ENCODE results near the gene BOC. TPM values are rescaled to one million over a fixed set of nuclear protein-coding genes. Genes with fewer than 3 reads are reported as not detected.

BOC gene
- total RNA-seq, 2 experiments from 2014 or later = not detected

GRCh38 chr3:113254171-113254947 lies 43.0 kb downstream of the BOC start:
- DNase-seq = no peak
- no peak for ATAC-seq (ENCODE audit: low read depth)

DNA sequence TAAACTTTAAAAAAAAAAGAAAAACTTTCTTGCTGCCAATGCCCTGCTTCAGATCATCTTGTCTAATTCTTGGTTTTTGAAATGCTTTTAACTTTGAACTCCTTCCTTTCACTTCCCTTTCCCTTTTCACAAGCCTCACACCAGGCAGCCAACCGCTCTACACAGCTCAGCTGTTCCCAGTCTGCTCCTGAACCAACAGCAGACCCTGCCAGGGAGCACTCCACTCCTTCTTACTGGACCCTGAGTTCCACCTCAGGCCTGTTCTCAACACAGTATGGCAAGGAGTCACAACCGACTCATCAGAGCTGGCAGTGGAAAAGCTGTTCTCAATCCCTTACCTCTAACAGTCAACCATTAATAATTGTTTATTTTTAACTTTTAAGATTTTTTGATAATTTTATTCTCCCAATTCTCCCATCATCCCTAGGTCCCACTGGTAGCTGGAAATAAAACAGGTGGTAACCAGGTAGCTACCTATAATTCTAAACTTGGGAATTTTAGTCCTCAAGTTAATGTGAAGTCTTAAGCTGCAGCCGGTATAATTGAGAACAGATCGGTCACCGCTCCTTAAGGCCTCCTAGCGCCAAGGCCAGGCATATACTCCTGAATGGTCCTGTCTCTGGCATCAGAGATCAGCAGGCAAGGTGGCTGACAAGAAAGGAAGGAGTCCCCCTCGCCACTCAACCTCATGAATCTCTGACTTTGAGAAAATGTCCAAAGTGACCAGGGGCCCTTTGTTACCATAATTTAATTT lies 43.9 kb downstream of the BOC start:
- H3K36me3 Mint-ChIP-seq = no peaks in the 10 kb centered on the region
- no peak overlapping the region for H3K4me3 Mint-ChIP-seq
- H3K27ac Mint-ChIP-seq = no peak overlapping the region
- DNase-seq (no peak), ATAC-seq (ENCODE audit: low read depth) (no peak)
- H3K9me3 Mint-ChIP-seq = no peaks in the 10 kb centered on the region
- POLR2A ChIA-PET = no interaction called here
- peaks cover 11% of the 10 kb centered on the region for H3K27me3 Mint-ChIP-seq
- H3K4me1 Mint-ChIP-seq = peaks cover 2% of the 10 kb centered on the region

More at GRCh38 chr3:113254171-113254947, 43.0 kb downstream of the BOC start:
- Mint-ChIP-seq H3K4me1 (peaks cover 2% of the 10 kb centered on the region), H3K36me3 (no peaks in the 10 kb centered on the region), H3K4me3 (no peak overlapping the region), H3K9me3 (no peaks in the 10 kb centered on the region), H3K27ac (no peak overlapping the region), H3K27me3 (peaks cover 5% of the 10 kb centered on the region)
- POLR2A ChIA-PET = no interaction called here

DNA sequence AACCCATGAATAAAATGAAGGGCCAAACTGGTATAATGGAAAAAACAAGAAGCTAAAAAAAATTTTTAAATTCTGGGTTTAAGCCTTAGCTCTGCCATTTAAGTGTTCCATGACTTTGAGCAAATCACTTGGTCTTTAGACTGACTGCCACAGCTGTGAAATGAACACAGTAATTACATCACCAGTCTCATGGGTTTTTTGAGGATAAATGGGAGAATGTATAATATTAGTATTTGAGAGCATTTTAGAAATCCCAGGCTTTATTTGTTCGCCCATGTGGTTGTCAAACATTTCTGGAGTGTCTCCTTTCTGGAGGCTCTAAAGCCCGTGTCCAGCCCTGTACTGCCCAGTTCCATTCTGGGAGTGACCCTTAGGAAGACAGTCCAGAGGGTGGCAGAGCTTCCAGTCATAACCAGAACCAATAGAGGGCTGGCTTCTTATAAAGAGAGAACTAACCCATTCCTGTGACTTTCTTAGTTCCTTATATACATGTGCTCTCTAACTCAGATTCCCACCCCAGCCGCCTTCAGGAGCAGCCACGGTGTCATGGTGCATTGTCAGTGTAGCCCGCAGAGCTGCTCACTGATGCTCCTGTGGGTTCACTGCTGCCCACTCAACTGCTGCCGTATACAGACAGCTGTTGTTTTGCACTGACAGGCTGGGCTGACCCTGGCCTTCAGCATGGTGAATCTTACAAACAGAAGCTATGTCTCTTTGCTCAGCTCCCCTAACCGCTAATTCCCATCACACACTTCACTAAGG lies 44.7 kb downstream of the BOC start:
- DNase-seq (no peak), ATAC-seq (ENCODE audit: low read depth) (no peak)
- POLR2A ChIA-PET = no interaction called here
- H3K27me3 Mint-ChIP-seq = peaks cover 15% of the 10 kb centered on the region
- H3K27ac Mint-ChIP-seq = no peak overlapping the region
- no peaks in the 10 kb centered on the region for H3K9me3 Mint-ChIP-seq
- no peaks in the 10 kb centered on the region for H3K36me3 Mint-ChIP-seq
- H3K4me3 Mint-ChIP-seq = no peak overlapping the region
- peaks cover 2% of the 10 kb centered on the region for H3K4me1 Mint-ChIP-seq

GRCh38 chr3:113258361-113258760 lies 47.0 kb downstream of the BOC start:
- Mint-ChIP-seq H3K27ac (no peak overlapping the region), H3K4me3 (no peak overlapping the region), H3K36me3 (no peaks in the 10 kb centered on the region), H3K27me3 (peaks cover 27% of the 10 kb centered on the region), H3K4me1 (peaks cover 2% of the 10 kb centered on the region), H3K9me3 (no peaks in the 10 kb centered on the region)
- DNase-seq (no peak), ATAC-seq (ENCODE audit: low read depth) (no peak)
- POLR2A ChIA-PET = no interaction called here

GRCh38 chr3:113259196-113259595 lies 47.8 kb downstream of the BOC start:
- DNase-seq (no peak), ATAC-seq (ENCODE audit: low read depth) (no peak)
- no peak overlapping the region for H3K27ac Mint-ChIP-seq
- H3K36me3 Mint-ChIP-seq = no peaks in the 10 kb centered on the region
- H3K4me3 Mint-ChIP-seq = no peak overlapping the region
- H3K4me1 Mint-ChIP-seq = peaks cover 2% of the 10 kb centered on the region
- H3K27me3 Mint-ChIP-seq = peaks cover 29% of the 10 kb centered on the region
- no peaks in the 10 kb centered on the region for H3K9me3 Mint-ChIP-seq
- POLR2A ChIA-PET = no interaction called here

DNA sequence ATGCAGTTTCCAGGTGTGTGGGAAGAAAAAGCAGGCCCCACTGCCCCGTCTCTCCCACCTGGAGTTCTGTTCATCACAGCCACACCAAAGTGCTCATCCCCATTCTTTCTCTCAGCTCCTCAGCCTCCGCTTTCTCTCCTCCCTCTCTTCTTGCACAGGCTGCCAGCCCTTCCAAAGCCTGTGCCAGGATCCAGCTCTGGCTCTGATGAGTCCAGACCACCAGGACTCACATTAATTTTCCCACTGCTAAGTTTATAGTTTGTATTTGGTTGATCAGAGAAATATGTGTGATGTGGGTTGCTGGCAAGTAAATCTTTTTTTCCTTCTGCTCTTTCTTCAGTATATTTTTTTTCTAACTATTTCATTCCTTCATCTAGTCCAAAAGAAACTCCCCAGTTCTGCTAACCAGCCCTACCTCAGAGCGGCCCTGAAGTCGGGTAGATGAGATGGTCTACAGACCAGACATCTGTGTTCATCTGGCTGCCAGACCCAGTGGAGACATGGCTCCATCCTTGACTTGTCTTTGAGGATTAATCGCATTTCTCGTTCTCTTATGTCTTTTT lies 49.8 kb downstream of the BOC start:
- peaks cover 29% of the 10 kb centered on the region for H3K27me3 Mint-ChIP-seq
- POLR2A ChIA-PET = no interaction called here
- H3K36me3 Mint-ChIP-seq = no peaks in the 10 kb centered on the region
- no peaks in the 10 kb centered on the region for H3K4me1 Mint-ChIP-seq
- H3K27ac Mint-ChIP-seq = no peak overlapping the region
- DNase-seq (no peak), ATAC-seq (ENCODE audit: low read depth) (no peak)
- no peak overlapping the region for H3K4me3 Mint-ChIP-seq
- no peaks in the 10 kb centered on the region for H3K9me3 Mint-ChIP-seq

DNA sequence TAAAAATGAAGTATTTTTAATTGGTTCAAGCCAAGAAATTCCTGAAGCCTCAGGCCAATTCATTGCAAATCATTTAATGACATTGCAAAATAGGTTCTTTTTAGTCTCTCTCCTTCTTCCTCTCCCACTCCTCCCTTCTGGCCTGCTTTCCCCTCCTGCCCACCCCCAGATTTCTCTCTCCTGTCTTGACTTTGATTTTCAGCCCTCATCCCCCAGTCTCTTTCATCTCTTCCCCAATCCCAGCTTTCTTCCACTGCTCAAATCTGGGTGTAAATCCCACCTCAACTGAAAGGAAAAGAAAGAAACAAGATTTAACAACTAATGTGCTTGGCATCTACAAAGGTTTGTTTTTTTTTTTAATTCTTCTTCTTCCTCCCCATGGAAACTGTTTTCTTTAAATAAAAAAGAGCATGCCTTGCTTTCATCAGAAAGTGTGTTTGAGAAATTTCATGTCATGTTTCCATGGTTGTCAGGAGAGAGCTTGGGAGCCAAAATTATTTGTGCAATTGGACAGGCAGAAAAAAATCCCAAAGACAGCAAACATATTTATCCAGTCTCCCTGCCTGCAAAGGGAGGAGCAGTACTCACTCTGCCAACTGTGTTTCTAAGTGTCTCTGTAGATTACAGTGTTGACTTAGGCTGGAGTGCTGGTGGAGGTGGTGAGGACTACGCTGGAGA lies 50.4 kb downstream of the BOC start:
- ATAC-seq (ENCODE audit: low read depth) (no peak), DNase-seq (no peak)

GRCh38 chr3:113262304-113262665 lies 50.9 kb downstream of the BOC start:
- POLR2A ChIA-PET = no interaction called here
- Mint-ChIP-seq H3K36me3 (no peaks in the 10 kb centered on the region), H3K27ac (no peak overlapping the region), H3K27me3 (peaks cover 33% of the 10 kb centered on the region), H3K4me3 (no peak overlapping the region), H3K9me3 (no peaks in the 10 kb centered on the region), H3K4me1 (no peaks in the 10 kb centered on the region)
- ATAC-seq (ENCODE audit: low read depth) (no peak), DNase-seq (no peak)

More for the DNA sequence above, 50.4 kb downstream of the BOC start:
- no peak overlapping the region for H3K27ac Mint-ChIP-seq
- H3K36me3 Mint-ChIP-seq = no peaks in the 10 kb centered on the region
- peaks cover 33% of the 10 kb centered on the region for H3K27me3 Mint-ChIP-seq
- no peaks in the 10 kb centered on the region for H3K9me3 Mint-ChIP-seq
- no peaks in the 10 kb centered on the region for H3K4me1 Mint-ChIP-seq
- POLR2A ChIA-PET = no interaction called here
- no peak overlapping the region for H3K4me3 Mint-ChIP-seq

DNA sequence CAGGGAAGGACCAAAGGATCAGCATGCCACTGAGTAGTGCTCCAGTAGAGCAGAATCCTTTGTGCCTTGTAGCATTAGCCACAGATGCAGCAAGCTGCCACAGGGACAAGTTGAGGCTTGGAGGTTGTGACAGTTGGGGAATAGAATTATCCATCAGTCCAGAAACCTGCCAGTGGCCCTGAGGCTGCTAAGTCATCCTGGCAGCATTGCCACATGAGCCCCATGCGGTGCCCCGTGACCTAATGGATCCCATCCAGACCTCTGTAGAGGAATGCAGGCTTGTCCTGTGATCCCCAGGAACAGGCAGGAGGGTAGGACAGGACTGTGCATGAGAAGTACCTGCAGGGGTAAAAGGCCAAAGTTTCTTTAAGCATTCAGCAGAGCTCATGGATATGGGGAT lies 51.7 kb downstream of the BOC start:
- H3K27ac Mint-ChIP-seq = no peak overlapping the region
- POLR2A ChIA-PET = no interaction called here
- no peaks in the 10 kb centered on the region for H3K9me3 Mint-ChIP-seq
- no peaks in the 10 kb centered on the region for H3K4me1 Mint-ChIP-seq
- H3K36me3 Mint-ChIP-seq = no peaks in the 10 kb centered on the region
- DNase-seq (no peak), ATAC-seq (ENCODE audit: low read depth) (no peak)
- H3K27me3 Mint-ChIP-seq = peaks cover 39% of the 10 kb centered on the region
- no peak overlapping the region for H3K4me3 Mint-ChIP-seq

- POLR2A ChIA-PET = no interaction called here
- H3K4me3 Mint-ChIP-seq = no peak overlapping the region
- H3K4me1 Mint-ChIP-seq = no peaks in the 10 kb centered on the region
- no peaks in the 10 kb centered on the region for H3K36me3 Mint-ChIP-seq
- H3K27me3 Mint-ChIP-seq = peaks cover 37% of the 10 kb centered on the region
- H3K9me3 Mint-ChIP-seq = no peaks in the 10 kb centered on the region
- DNase-seq (no peak), ATAC-seq (ENCODE audit: low read depth) (no peak)
- no peak overlapping the region for H3K27ac Mint-ChIP-seq
Observed at GRCh38 chr3:113263778-113264177, 52.4 kb downstream of the BOC start.

DNA sequence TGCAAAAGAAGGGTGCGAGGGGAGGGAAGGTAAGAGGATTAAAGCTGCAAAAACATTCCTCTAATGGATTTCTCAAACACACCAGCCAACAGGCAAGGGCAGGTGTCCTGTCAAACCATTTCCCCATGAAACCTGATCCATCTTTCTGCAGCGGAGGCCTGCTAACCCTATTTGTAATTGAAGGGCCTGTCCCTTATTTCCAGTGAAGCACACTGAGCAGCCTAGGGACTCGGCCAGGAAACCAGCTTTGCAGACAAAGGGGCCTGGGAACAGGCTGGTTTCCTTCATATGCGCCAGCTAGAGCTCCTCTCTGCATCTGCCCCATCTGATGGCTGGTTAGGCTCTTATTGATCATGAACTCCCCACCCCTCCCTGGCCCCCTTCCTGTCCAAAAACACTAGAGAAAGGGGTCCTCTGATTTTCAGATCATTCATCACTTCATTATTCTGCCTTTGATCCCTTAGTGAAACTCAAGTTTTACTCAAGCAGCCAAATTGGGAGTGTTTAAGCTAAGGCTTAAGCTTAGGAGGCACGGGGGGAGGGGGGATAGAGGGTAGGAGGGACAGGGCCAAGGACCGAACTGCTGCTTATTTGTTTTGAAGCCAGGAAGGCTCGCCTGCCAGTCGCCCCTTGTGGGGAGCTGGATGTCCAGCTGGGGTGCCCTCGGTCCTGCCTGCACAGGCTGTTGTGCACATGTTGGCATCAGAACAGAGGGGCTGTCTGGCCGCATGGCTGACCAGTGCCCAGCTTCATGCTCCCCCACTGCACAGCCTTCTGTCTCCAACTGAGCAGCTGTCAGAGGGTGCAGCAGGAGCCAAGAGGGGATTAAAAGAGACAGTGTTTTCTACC lies 53.1 kb downstream of the BOC start:
- POLR2A ChIA-PET = no interaction called here
- H3K9me3 Mint-ChIP-seq = no peaks in the 10 kb centered on the region
- H3K27ac Mint-ChIP-seq = no peak overlapping the region
- no peak overlapping the region for H3K4me3 Mint-ChIP-seq
- no peak for DNase-seq
- no peak for ATAC-seq (ENCODE audit: low read depth)
- no peaks in the 10 kb centered on the region for H3K4me1 Mint-ChIP-seq
- peaks cover 41% of the 10 kb centered on the region for H3K27me3 Mint-ChIP-seq
- H3K36me3 Mint-ChIP-seq = no peaks in the 10 kb centered on the region

- POLR2A ChIA-PET = no interaction called here
- no peak overlapping the region for H3K27ac Mint-ChIP-seq
- H3K9me3 Mint-ChIP-seq = no peaks in the 10 kb centered on the region
- H3K27me3 Mint-ChIP-seq = peaks cover 35% of the 10 kb centered on the region
- H3K4me3 Mint-ChIP-seq = no peak overlapping the region
- no peaks in the 10 kb centered on the region for H3K4me1 Mint-ChIP-seq
- H3K36me3 Mint-ChIP-seq = no peaks in the 10 kb centered on the region
- DNase-seq (no peak), ATAC-seq (ENCODE audit: low read depth) (no peak)
Observed at GRCh38 chr3:113265231-113265630, 53.9 kb downstream of the BOC start.

All from activated naive CD8-positive, alpha-beta T cell treated with anti-CD3 and anti-CD28 coated beads, Interleukin-2, amount 10 ng/mL, durations not matched to agents 7 days and 5 days (primary cell).